IMR-90 (cell line): ENCODE data around the gene EPAS1. TPM values are rescaled to one million over a fixed set of nuclear protein-coding genes. Genes with fewer than 3 reads are reported as not detected.

Experiments used
- ATAC-seq: fragments of 200-7000 bp; cut with Tn5 transposase; 2 replicates; pipeline ENCODE4 v1.9.1; 2020; ENCODE audit warnings: low read depth, mild to moderate bottlenecking, moderate library complexity
- BruUV-seq: library from RNA; stranded (reverse); fragments of 400-500 nt; replicated peaks from 2 replicates; lab custom pipeline; 2021; lab: Mats Ljungman, UMichigan
- CTCF ChIA-PET: fragments of 300-600 bp; formaldehyde crosslinking; extraction: SDS; loops from one replicate; lab custom pipeline; 2021; ENCODE audit warnings: antibody characterized with exemption; lab: Yijun Ruan, JAX
- POLR2A ChIA-PET: fragments of 300-600 bp; sonication (Branson Sonifier 250); formaldehyde crosslinking; loops from one replicate; lab custom pipeline; 2022; ENCODE audit warnings: antibody characterized with exemption; ENCODE audit not compliant: unreplicated experiment; lab: Charles Lee
- DNase-seq: peaks from one replicate; pipeline ENCODE4 v3.0.0; 2013
- H2AFZ ChIP-seq: replicated peaks from 2 replicates; pipeline ENCODE3; 2013; ENCODE audit warnings: low read length, mild to moderate bottlenecking; ENCODE audit not compliant: poor library complexity
- H2AK5ac ChIP-seq: 2 replicates; pipeline ENCODE4 v1.6.1; 2013; ENCODE audit warnings: low read depth, low read length, inconsistent platforms
- H2AK9ac ChIP-seq: replicated peaks from 2 replicates; pipeline ENCODE3; 2013; ENCODE audit warnings: mild to moderate bottlenecking, low read depth, low read length, moderate library complexity; ENCODE audit not compliant: poor library complexity
- H2BK120ac ChIP-seq: 2 replicates; pipeline ENCODE4 v1.6.1; 2013; ENCODE audit warnings: low read depth, low read length, inconsistent platforms
- H2BK15ac ChIP-seq: 3 replicates; pipeline ENCODE4 v1.6.1; 2013; ENCODE audit warnings: low read depth, low read length, inconsistent platforms
- H2BK20ac ChIP-seq: 2 replicates; pipeline ENCODE4 v1.6.1; 2013; ENCODE audit warnings: low read depth, mild to moderate bottlenecking, inconsistent platforms, low read length, moderate library complexity
- H2BK5ac ChIP-seq: 2 replicates; pipeline ENCODE4 v1.6.1; 2013; ENCODE audit warnings: mild to moderate bottlenecking, low read depth, low read length, inconsistent platforms; ENCODE audit not compliant: poor library complexity, severe bottlenecking
- H3K14ac ChIP-seq: replicated peaks from 2 replicates; pipeline ENCODE4 v1.6.1; 2013; ENCODE audit warnings: low read depth, low read length, inconsistent platforms
- H3K18ac ChIP-seq: 2 replicates; pipeline ENCODE4 v1.6.1; 2013; ENCODE audit warnings: low read depth, low read length, control low read depth
- H3K23ac ChIP-seq: 2 replicates; pipeline ENCODE4 v1.6.1; 2013; ENCODE audit warnings: low read depth, low read length, inconsistent platforms
- H3K27ac ChIP-seq: 2 replicates; pipeline ENCODE4 v1.5.1; 2013; ENCODE audit warnings: mild to moderate bottlenecking, control low read depth, low read length; ENCODE audit not compliant: insufficient read depth
- H3K27me3 ChIP-seq: 2 replicates; pipeline ENCODE4 v1.6.1; 2013; ENCODE audit warnings: low read length; ENCODE audit not compliant: control insufficient read depth, insufficient read depth
- H3K36me3 ChIP-seq: 2 replicates; pipeline ENCODE4 v1.6.1; 2013; ENCODE audit warnings: low read length, mixed read lengths; ENCODE audit not compliant: control insufficient read depth, insufficient read depth
- H3K4ac ChIP-seq: 2 replicates; pipeline ENCODE4 v1.6.1; 2013; ENCODE audit warnings: low read depth, low read length, inconsistent platforms
- H3K4me1 ChIP-seq: 2 replicates; pipeline ENCODE4 v1.6.1; 2013; ENCODE audit warnings: low read length, mixed read lengths; ENCODE audit not compliant: control insufficient read depth, insufficient read depth
- H3K4me2 ChIP-seq: 2 replicates; pipeline ENCODE4 v1.6.1; 2013; ENCODE audit warnings: low read depth, mild to moderate bottlenecking, control low read depth, low read length, moderate library complexity
- H3K4me3 ChIP-seq: 2 replicates; pipeline ENCODE4 v1.5.1; 2013; ENCODE audit warnings: low read depth, mild to moderate bottlenecking, control low read depth, low read length, moderate library complexity; ENCODE audit not compliant: insufficient read depth
- H3K56ac ChIP-seq: 2 replicates; pipeline ENCODE4 v1.6.1; 2013; ENCODE audit warnings: low read length, inconsistent platforms; ENCODE audit not compliant: insufficient read depth; ENCODE audit errors: extremely low read depth
- H3K79me1 ChIP-seq, 2 experiments: 2 replicates each; pipeline ENCODE4 v1.6.1; 2013; ENCODE audit warnings: low read length in 2 of 2, inconsistent platforms in 1 of 2, low read depth in 1 of 2
- H3K9ac ChIP-seq: 2 replicates; pipeline ENCODE4 v1.6.1; 2013; ENCODE audit warnings: low read depth, low read length, control low read depth
- H3K9me1 ChIP-seq: 2 replicates; pipeline ENCODE4 v1.6.1; 2013; ENCODE audit warnings: low read length, inconsistent platforms; ENCODE audit not compliant: insufficient read depth
- H3K9me3 ChIP-seq: 2 replicates; pipeline ENCODE4 v1.6.1; 2013; ENCODE audit warnings: low read length; ENCODE audit not compliant: control insufficient read depth, insufficient read depth
- H4K20me1 ChIP-seq: 2 replicates; pipeline ENCODE4 v1.6.1; 2013; ENCODE audit warnings: low read length, inconsistent platforms; ENCODE audit not compliant: insufficient read depth
- H4K5ac ChIP-seq: 2 replicates; pipeline ENCODE4 v1.6.1; 2013; ENCODE audit warnings: mild to moderate bottlenecking, low read depth, low read length, control low read depth
- H4K8ac ChIP-seq, 2 experiments: 2 replicates each; pipeline ENCODE4 v1.6.1; 2013; ENCODE audit warnings: low read depth in 2 of 2, low read length in 2 of 2, control low read depth in 1 of 2, inconsistent platforms in 1 of 2
- H4K91ac ChIP-seq: 2 replicates; pipeline ENCODE4 v1.6.1; 2013; ENCODE audit warnings: low read depth, low read length, inconsistent platforms; ENCODE audit not compliant: insufficient read depth
- CHD1 ChIP-seq: IDR thresholded peaks from 2 replicates; pipeline ENCODE4 v1.6.1; 2012; ENCODE audit warnings: low read depth, low read length, improper control_type of control experiment
- ELK1 ChIP-seq: fragments of 150-350 bp; IDR thresholded peaks from 2 replicates; pipeline ENCODE4 v1.6.1; 2016; ENCODE audit warnings: low read depth, mild to moderate bottlenecking, low read length, moderate library complexity, borderline replicate concordance
- RAD21 ChIP-seq: IDR thresholded peaks from 2 replicates; pipeline ENCODE4 v1.6.1; 2012; ENCODE audit warnings: low read length, improper control_type of control experiment
- SMC3 ChIP-seq: fragments of 150-350 bp; IDR thresholded peaks from 2 replicates; pipeline ENCODE4 v1.6.1; 2016; ENCODE audit warnings: low read depth, mild to moderate bottlenecking, antibody characterized with exemption, low read length, moderate library complexity
- dilution Hi-C: fragments of 300-500 bp; cut with HindIII; formaldehyde crosslinking; loops from one replicate; pipeline ENCODE4 v1.14.3; 2018; ENCODE audit warnings: low sequenced_read_pairs; ENCODE audit not compliant: unreplicated experiment
- in situ Hi-C: fragments of 300-500 bp; cut with MboI; formaldehyde crosslinking; loops from 3 replicates; pipeline ENCODE4 v1.14.3; 2019; ENCODE audit warnings: low sequenced_read_pairs, inconsistent platforms, mixed read lengths
- intact Hi-C: fragments of 100-400 bp; cut with micrococcal nuclease; formaldehyde crosslinking; loops from 2 replicates; pipeline ENCODE4 v1.10.0; 2022
- polyA plus RNA-seq, 3 experiments: library from polyadenylated mRNA; depleted of rRNA; stranded (reverse); fragments of >200 nt; gene quantifications; 2 replicates each; pipeline ENCODE4 v1.2.3, GENCODE V29; 2012; ENCODE audit warnings: low replicate concordance in 1 of 3
- total RNA-seq: library from RNA; depleted of rRNA; stranded (reverse); fragments of >200 nt; gene quantifications from 2 replicates; pipeline ENCODE4 v1.2.3, GENCODE V29; 2012

Gene EPAS1
- total and polyA plus RNA-seq, 2 of the 4 experiments (the other 2 are of a cell fraction), result 40.7 to 120 TPM

GRCh38 chr2:46435353-46435752 lies 138.1 kb downstream of the EPAS1 start:
- BruUV-seq, result no TSS peak
- Histone ChIP-seq H2BK15ac (peak overlapping the region; percentile 99; the same call in 2 of the 3 replicates), H2AFZ (no peak overlapping the region), H3K4me2 (peak overlapping the region; percentile 37; the same call in 1 of the 2 replicates), H3K36me3 (no peaks in the 10 kb centered on the region), H4K91ac (peak overlapping the region; percentile 94), H2BK120ac (peak overlapping the region; percentile 99), H4K5ac (peak overlapping the region; percentile 100), H3K14ac (peak overlapping the region; percentile 96), H4K20me1 (no peaks in the 10 kb centered on the region), H2BK20ac (peak overlapping the region; percentile 97), H3K27ac (peak overlapping the region; percentile 100), H3K9me3 (no peaks in the 10 kb centered on the region), H3K9ac (peak overlapping the region; percentile 58; the same call in 1 of the 2 replicates), H2AK9ac (peak overlapping the region; percentile 68), H3K27me3 (no peaks in the 10 kb centered on the region), H3K9me1 (peaks cover 8% of the 10 kb centered on the region; the same call in 1 of the 2 replicates), H3K4me1 (peaks cover 22% of the 10 kb centered on the region), H2BK5ac (peak overlapping the region; percentile 94), H3K18ac (peak overlapping the region; percentile 99), H4K8ac (peak overlapping the region; percentile 73 to 92), H3K23ac (peak overlapping the region; percentile 96), H3K4ac (peak overlapping the region; percentile 95), H2AK5ac (peak overlapping the region; percentile 39; the same call in 1 of the 2 replicates), H3K79me1 (no peaks in the 10 kb centered on the region; a peak in 1 of 4 replicates), H3K56ac (peak overlapping the region; percentile 75), H3K4me3 (no peak overlapping the region)
- no peak for DNase-seq
- CTCF ChIA-PET, result no interaction called here
- dilution Hi-C loops (no loop called here), intact Hi-C loops (loop anchor here (5.0 kb wide), 1 partner anchor 33 kb away; no protein-coding TSS in a partner anchor), in situ Hi-C loops (no loop called here)
- no peak for TF ChIP-seq CHD1
- TF ChIP-seq SMC3, result no peak
- TF ChIP-seq RAD21, result no peak
- TF ChIP-seq ELK1, result no peak
- ATAC-seq, result no peak; the same call in 1 of the 2 replicates
- POLR2A ChIA-PET, result no interaction called here
